IMR-90 (cell line): ENCODE measurements around the gene PRKN. TPM values are rescaled to one million over a fixed set of nuclear protein-coding genes. Genes with fewer than 3 reads are reported as not detected.

ENCODE experiments used
- ATAC-seq: fragments of 200-7000 bp; cut with Tn5 transposase; 2 replicates; pipeline ENCODE4 v1.9.1; 2020; ENCODE audit warnings: low read depth, mild to moderate bottlenecking, moderate library complexity
- BruUV-seq: library from RNA; stranded (reverse); fragments of 400-500 nt; replicated peaks from 2 replicates; lab custom pipeline; 2021; lab: Mats Ljungman, UMichigan
- CTCF ChIA-PET: fragments of 300-600 bp; formaldehyde crosslinking; extraction: SDS; loops from one replicate; lab custom pipeline; 2021; ENCODE audit warnings: antibody characterized with exemption; lab: Yijun Ruan, JAX
- POLR2A ChIA-PET: fragments of 300-600 bp; sonication (Branson Sonifier 250); formaldehyde crosslinking; loops from one replicate; lab custom pipeline; 2022; ENCODE audit warnings: antibody characterized with exemption; ENCODE audit not compliant: unreplicated experiment; lab: Charles Lee
- DNase-seq: peaks from one replicate; pipeline ENCODE4 v3.0.0; 2013
- H2AFZ ChIP-seq: replicated peaks from 2 replicates; pipeline ENCODE3; 2013; ENCODE audit warnings: low read length, mild to moderate bottlenecking; ENCODE audit not compliant: poor library complexity
- H2AK5ac ChIP-seq: 2 replicates; pipeline ENCODE4 v1.6.1; 2013; ENCODE audit warnings: low read depth, low read length, inconsistent platforms
- H2AK9ac ChIP-seq: replicated peaks from 2 replicates; pipeline ENCODE3; 2013; ENCODE audit warnings: mild to moderate bottlenecking, low read depth, low read length, moderate library complexity; ENCODE audit not compliant: poor library complexity
- H2BK120ac ChIP-seq: 2 replicates; pipeline ENCODE4 v1.6.1; 2013; ENCODE audit warnings: low read depth, low read length, inconsistent platforms
- H2BK15ac ChIP-seq: 3 replicates; pipeline ENCODE4 v1.6.1; 2013; ENCODE audit warnings: low read depth, low read length, inconsistent platforms
- H2BK20ac ChIP-seq: 2 replicates; pipeline ENCODE4 v1.6.1; 2013; ENCODE audit warnings: low read depth, mild to moderate bottlenecking, inconsistent platforms, low read length, moderate library complexity
- H2BK5ac ChIP-seq: 2 replicates; pipeline ENCODE4 v1.6.1; 2013; ENCODE audit warnings: mild to moderate bottlenecking, low read depth, low read length, inconsistent platforms; ENCODE audit not compliant: poor library complexity, severe bottlenecking
- H3K14ac ChIP-seq: replicated peaks from 2 replicates; pipeline ENCODE4 v1.6.1; 2013; ENCODE audit warnings: low read depth, low read length, inconsistent platforms
- H3K18ac ChIP-seq: 2 replicates; pipeline ENCODE4 v1.6.1; 2013; ENCODE audit warnings: low read depth, low read length, control low read depth
- H3K23ac ChIP-seq: 2 replicates; pipeline ENCODE4 v1.6.1; 2013; ENCODE audit warnings: low read depth, low read length, inconsistent platforms
- H3K27ac ChIP-seq: 2 replicates; pipeline ENCODE4 v1.5.1; 2013; ENCODE audit warnings: mild to moderate bottlenecking, control low read depth, low read length; ENCODE audit not compliant: insufficient read depth
- H3K27me3 ChIP-seq: 2 replicates; pipeline ENCODE4 v1.6.1; 2013; ENCODE audit warnings: low read length; ENCODE audit not compliant: control insufficient read depth, insufficient read depth
- H3K36me3 ChIP-seq: 2 replicates; pipeline ENCODE4 v1.6.1; 2013; ENCODE audit warnings: low read length, mixed read lengths; ENCODE audit not compliant: control insufficient read depth, insufficient read depth
- H3K4ac ChIP-seq: 2 replicates; pipeline ENCODE4 v1.6.1; 2013; ENCODE audit warnings: low read depth, low read length, inconsistent platforms
- H3K4me1 ChIP-seq: 2 replicates; pipeline ENCODE4 v1.6.1; 2013; ENCODE audit warnings: low read length, mixed read lengths; ENCODE audit not compliant: control insufficient read depth, insufficient read depth
- H3K4me2 ChIP-seq: 2 replicates; pipeline ENCODE4 v1.6.1; 2013; ENCODE audit warnings: low read depth, mild to moderate bottlenecking, control low read depth, low read length, moderate library complexity
- H3K4me3 ChIP-seq: 2 replicates; pipeline ENCODE4 v1.5.1; 2013; ENCODE audit warnings: low read depth, mild to moderate bottlenecking, control low read depth, low read length, moderate library complexity; ENCODE audit not compliant: insufficient read depth
- H3K56ac ChIP-seq: 2 replicates; pipeline ENCODE4 v1.6.1; 2013; ENCODE audit warnings: low read length, inconsistent platforms; ENCODE audit not compliant: insufficient read depth; ENCODE audit errors: extremely low read depth
- H3K79me1 ChIP-seq, 2 experiments: 2 replicates each; pipeline ENCODE4 v1.6.1; 2013; ENCODE audit warnings: low read length in 2 of 2, inconsistent platforms in 1 of 2, low read depth in 1 of 2
- H3K9ac ChIP-seq: 2 replicates; pipeline ENCODE4 v1.6.1; 2013; ENCODE audit warnings: low read depth, low read length, control low read depth
- H3K9me1 ChIP-seq: 2 replicates; pipeline ENCODE4 v1.6.1; 2013; ENCODE audit warnings: low read length, inconsistent platforms; ENCODE audit not compliant: insufficient read depth
- H3K9me3 ChIP-seq: 2 replicates; pipeline ENCODE4 v1.6.1; 2013; ENCODE audit warnings: low read length; ENCODE audit not compliant: control insufficient read depth, insufficient read depth
- H4K20me1 ChIP-seq: 2 replicates; pipeline ENCODE4 v1.6.1; 2013; ENCODE audit warnings: low read length, inconsistent platforms; ENCODE audit not compliant: insufficient read depth
- H4K5ac ChIP-seq: 2 replicates; pipeline ENCODE4 v1.6.1; 2013; ENCODE audit warnings: mild to moderate bottlenecking, low read depth, low read length, control low read depth
- H4K8ac ChIP-seq, 2 experiments: 2 replicates each; pipeline ENCODE4 v1.6.1; 2013; ENCODE audit warnings: low read depth in 2 of 2, low read length in 2 of 2, control low read depth in 1 of 2, inconsistent platforms in 1 of 2
- H4K91ac ChIP-seq: 2 replicates; pipeline ENCODE4 v1.6.1; 2013; ENCODE audit warnings: low read depth, low read length, inconsistent platforms; ENCODE audit not compliant: insufficient read depth
- CEBPB ChIP-seq: IDR thresholded peaks from 2 replicates; pipeline ENCODE4 v1.6.1; 2012; ENCODE audit warnings: low read depth, low read length, improper control_type of control experiment
- CHD1 ChIP-seq: IDR thresholded peaks from 2 replicates; pipeline ENCODE4 v1.6.1; 2012; ENCODE audit warnings: low read depth, low read length, improper control_type of control experiment
- FOS ChIP-seq: fragments of 150-350 bp; IDR thresholded peaks from 2 replicates; pipeline ENCODE4 v1.6.1; 2016; ENCODE audit warnings: low read depth, low read length
- MAFK ChIP-seq: IDR thresholded peaks from 2 replicates; pipeline ENCODE4 v1.6.1; 2012; ENCODE audit warnings: low read depth, low read length, improper control_type of control experiment
- NFE2L2 ChIP-seq: fragments of 150-350 bp; IDR thresholded peaks from 2 replicates; pipeline ENCODE4 v1.6.1; 2016; ENCODE audit warnings: low read depth, mild to moderate bottlenecking, low read length
- RAD21 ChIP-seq: IDR thresholded peaks from 2 replicates; pipeline ENCODE4 v1.6.1; 2012; ENCODE audit warnings: low read length, improper control_type of control experiment
- RCOR1 ChIP-seq: IDR thresholded peaks from 2 replicates; pipeline ENCODE4 v1.6.1; 2012; ENCODE audit warnings: mild to moderate bottlenecking, low read length, improper control_type of control experiment; ENCODE audit not compliant: insufficient replicate concordance
- RFX5 ChIP-seq: IDR thresholded peaks from 2 replicates; pipeline ENCODE4 v1.8.0; 2012; ENCODE audit warnings: low read depth, mild to moderate bottlenecking, low read length, moderate library complexity
- USF2 ChIP-seq: fragments of 150-350 bp; IDR thresholded peaks from 2 replicates; pipeline ENCODE4 v1.6.1; 2017; ENCODE audit warnings: mild to moderate bottlenecking, antibody characterized with exemption, low read length, low read depth
- WGBS, 2 experiments: methylation state at CpG; one replicate each; pipeline versions ENCODE4 v1.1.5 to v1.1.7; 2013; ENCODE audit warnings: missing lambda C conversion rate in 2 of 2; ENCODE audit not compliant: insufficient read length in 1 of 2; ENCODE audit errors: extremely low coverage in 2 of 2; 5-methylcytosine and 5-hydroxymethylcytosine counted together
- dilution Hi-C: fragments of 300-500 bp; cut with HindIII; formaldehyde crosslinking; loops from one replicate; pipeline ENCODE4 v1.14.3; 2018; ENCODE audit warnings: low sequenced_read_pairs; ENCODE audit not compliant: unreplicated experiment
- in situ Hi-C: fragments of 300-500 bp; cut with MboI; formaldehyde crosslinking; loops from 3 replicates; pipeline ENCODE4 v1.14.3; 2019; ENCODE audit warnings: low sequenced_read_pairs, inconsistent platforms, mixed read lengths
- intact Hi-C: fragments of 100-400 bp; cut with micrococcal nuclease; formaldehyde crosslinking; loops from 2 replicates; pipeline ENCODE4 v1.10.0; 2022
- polyA plus RNA-seq, 3 experiments: library from polyadenylated mRNA; depleted of rRNA; stranded (reverse); fragments of >200 nt; gene quantifications; 2 replicates each; pipeline ENCODE4 v1.2.3, GENCODE V29; 2012; ENCODE audit warnings: low replicate concordance in 1 of 3
- total RNA-seq: library from RNA; depleted of rRNA; stranded (reverse); fragments of >200 nt; gene quantifications from 2 replicates; pipeline ENCODE4 v1.2.3, GENCODE V29; 2012

The PRKN gene
- total and polyA plus RNA-seq, 2 of the 4 experiments (the other 2 are of a cell fraction) = 0.15 to 0.18 TPM

GRCh38 chr6:162683135-162683534 lies 44.4 kb downstream of the PRKN start:
- WGBS, 2 experiments = no CpG with 5 or more reads among the region's 4 CpGs
- dilution Hi-C loops (no loop called here), in situ Hi-C loops (no loop called here), intact Hi-C loops (no loop called here)
- H3K4me3 ChIP-seq = no peak overlapping the region
- H2AK9ac ChIP-seq = no peak overlapping the region
- CTCF ChIA-PET = no interaction called here
- H3K9me3 ChIP-seq = peaks cover 2% of the 10 kb centered on the region; the same call in 1 of the 2 replicates
- no peak for TF ChIP-seq FOS
- no peak for TF ChIP-seq CEBPB
- TF ChIP-seq CHD1 = no peak
- no peak for TF ChIP-seq USF2
- no peak for TF ChIP-seq NFE2L2
- TF ChIP-seq RAD21 = no peak
- no peak for TF ChIP-seq RFX5
- TF ChIP-seq RCOR1 = no peak
- TF ChIP-seq MAFK = no peak
- no peak overlapping the region for H4K5ac ChIP-seq
- H3K27me3 ChIP-seq = no peaks in the 10 kb centered on the region
- no peak overlapping the region for H4K8ac ChIP-seq
- ATAC-seq = no peak
- no peak overlapping the region for H3K4ac ChIP-seq
- POLR2A ChIA-PET = no interaction called here
- no peak overlapping the region for H3K27ac ChIP-seq
- no peak overlapping the region for H2AK5ac ChIP-seq
- no peak overlapping the region for H3K56ac ChIP-seq
- H3K79me1 ChIP-seq = no peaks in the 10 kb centered on the region
- no peak overlapping the region for H3K14ac ChIP-seq
- no peaks in the 10 kb centered on the region for H3K9me1 ChIP-seq
- BruUV-seq = no TSS peak
- no peaks in the 10 kb centered on the region for H3K36me3 ChIP-seq
- H3K18ac ChIP-seq = no peak overlapping the region
- DNase-seq = no peak
- H3K9ac ChIP-seq = no peak overlapping the region
- no peak overlapping the region for H2AFZ ChIP-seq
- H3K23ac ChIP-seq = no peak overlapping the region
- H4K91ac ChIP-seq = no peak overlapping the region
- no peak overlapping the region for H2BK20ac ChIP-seq
- H2BK5ac ChIP-seq = no peak overlapping the region
- H3K4me2 ChIP-seq = no peak overlapping the region
- no peaks in the 10 kb centered on the region for H3K4me1 ChIP-seq
- no peak overlapping the region for H2BK15ac ChIP-seq
- no peak overlapping the region for H2BK120ac ChIP-seq
- H4K20me1 ChIP-seq = no peaks in the 10 kb centered on the region
